Activated CD4-positive, alpha-beta T cell treated with anti-CD3 and anti-CD28 coated beads, Interleukin-2, amount 50 U/mL, for 1 hour (primary cell): ENCODE measurements around the gene INMT.

Experiments
- DNase-seq: peaks from one replicate; pipeline ENCODE4 v3.0.0-alpha.2; 2020

INMT gene

GRCh38 chr7:30754315-30754877 is 2.5 kb downstream of the INMT start:
- no peak for DNase-seq

DNA sequence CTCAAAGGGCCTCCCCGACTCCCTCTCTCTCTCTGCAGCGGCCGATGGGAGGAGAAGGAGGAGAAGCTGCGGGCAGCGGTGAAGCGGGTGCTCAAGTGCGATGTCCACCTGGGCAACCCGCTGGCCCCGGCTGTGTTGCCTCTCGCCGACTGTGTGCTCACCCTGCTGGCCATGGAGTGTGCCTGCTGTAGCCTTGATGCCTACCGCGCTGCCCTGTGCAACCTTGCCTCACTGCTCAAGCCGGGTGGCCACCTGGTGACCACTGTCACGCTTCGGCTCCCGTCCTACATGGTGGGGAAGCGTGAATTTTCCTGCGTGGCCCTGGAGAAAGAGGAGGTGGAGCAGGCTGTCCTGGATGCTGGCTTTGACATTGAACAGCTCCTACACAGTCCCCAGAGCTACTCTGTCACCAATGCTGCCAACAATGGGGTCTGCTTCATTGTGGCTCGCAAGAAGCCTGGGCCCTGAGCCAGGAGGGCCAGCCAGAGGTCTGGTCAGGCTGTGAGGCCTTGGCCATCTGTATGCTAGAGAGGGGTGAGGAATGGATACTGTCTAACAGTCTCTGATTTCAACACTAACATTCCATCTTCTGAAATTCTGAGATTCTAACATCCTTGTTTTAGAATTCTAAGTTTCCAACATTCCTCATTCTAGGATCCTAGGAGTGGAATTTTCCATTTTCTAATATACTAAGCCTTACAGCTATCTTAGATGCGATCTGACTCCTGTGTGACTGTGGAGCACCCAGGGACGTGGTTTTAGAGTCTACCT is 3.6 kb downstream of the INMT start:
- no peak for DNase-seq

DNA sequence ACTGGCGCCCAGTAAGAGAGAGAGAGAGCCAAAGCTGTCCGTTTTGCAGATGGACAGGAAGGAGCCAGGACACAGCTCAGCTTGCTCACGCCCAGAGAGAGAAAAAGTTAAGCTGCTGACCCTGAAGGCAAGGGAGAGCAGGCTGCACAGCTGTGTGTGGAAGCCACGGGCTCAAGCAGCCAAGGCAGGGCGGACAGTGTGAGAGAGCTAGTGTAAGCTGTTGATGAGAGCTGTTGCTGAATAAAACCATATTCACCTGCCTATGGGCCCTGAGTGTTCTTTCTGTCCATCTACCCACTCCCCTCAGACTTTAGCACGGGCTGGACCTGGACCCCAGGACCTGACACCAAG is 5.4 kb downstream of the INMT start:
- DNase-seq: no peak

GRCh38 chr7:30760514-30761213 is 8.7 kb downstream of the INMT start:
- no peak for DNase-seq

DNA sequence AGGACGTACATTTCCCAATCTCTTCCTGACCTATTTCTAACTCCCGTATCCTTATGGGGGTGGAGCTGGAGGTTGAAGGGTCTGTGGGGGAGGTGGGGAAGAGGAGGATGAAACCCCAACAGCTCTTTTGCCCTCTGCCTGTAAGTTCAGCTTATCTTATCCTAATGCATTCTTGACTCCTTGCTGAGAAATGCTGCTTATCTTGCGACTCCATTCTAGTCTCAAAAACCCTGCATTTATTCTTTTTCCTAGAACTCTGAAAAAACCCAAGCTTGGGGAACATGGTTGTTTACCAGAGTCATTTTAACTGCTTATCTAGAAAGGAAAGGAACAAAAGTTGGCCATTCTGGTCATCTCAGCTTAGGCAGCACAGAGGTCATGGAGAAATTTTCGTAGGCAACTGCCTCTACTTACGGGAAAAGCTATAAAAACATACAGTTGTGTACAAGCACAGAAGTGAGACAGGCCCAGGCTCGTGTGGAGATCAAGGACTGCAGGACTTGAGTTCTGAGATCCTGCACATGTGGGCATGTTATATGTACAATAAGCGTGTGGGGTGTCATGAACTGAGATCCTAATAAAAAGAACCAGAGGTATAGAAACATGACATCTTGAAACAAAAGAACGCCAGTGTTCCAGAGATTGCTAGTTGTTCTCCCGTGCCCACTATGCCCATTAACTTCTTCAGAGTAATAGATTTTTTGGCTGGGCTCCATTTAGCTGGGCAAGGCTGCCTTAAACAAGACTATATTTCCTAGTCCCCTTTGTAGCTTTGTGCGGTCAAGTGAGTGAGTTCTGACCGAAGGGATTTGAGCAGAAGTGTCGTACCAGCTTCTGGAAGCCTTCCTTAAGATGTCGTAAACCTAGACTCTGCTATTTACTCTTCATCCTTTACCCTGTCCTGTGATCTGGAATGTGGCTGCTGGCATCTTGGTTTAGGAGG is 9.6 kb downstream of the INMT start:
- DNase-seq: no peak

DNA sequence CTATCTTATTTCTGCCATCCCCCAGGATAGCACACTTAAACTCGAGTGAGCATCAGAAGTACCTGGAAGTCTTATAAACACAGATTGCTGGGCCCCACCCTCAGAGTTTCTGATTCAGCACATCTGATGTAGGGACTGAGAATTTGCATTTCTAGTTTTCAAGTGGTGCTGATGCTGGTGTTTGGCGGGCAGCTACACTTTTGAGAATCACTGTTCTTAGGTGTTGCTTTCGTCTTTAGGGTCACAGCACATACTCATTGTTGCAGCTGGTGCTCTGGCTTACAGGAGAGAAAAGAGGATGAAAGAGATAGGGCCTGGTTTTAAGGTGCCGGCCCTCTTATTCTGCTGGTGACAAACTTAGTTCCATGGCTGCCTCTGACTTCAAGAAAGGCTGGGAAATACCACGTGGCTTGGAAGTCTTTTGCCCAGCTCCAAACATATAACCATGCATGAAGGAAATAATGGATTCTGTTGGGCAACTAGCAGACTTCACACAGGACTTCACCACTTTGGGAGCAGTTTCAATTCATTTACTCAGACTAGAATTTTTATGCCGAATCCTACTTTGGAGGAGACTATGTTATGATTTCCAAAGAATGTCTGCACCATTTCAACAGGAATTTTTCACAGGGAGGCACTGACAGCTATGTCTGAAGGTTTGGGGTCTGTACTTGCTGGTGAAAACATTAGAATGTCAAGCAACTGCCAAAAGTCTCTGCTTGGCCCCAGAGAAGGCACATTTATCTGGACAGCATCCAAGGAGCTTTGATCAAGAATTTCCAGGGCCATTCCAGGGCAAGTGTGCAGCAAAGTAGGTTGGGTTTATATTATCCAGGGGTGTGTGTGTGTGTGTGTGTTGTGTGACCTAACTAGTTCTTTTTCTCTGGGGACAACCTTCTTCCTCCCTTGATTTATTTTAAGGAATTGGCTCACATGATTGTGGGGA is 12.4 kb downstream of the INMT start:
- DNase-seq: no peak

- DNase-seq: no peak
Observed at GRCh38 chr7:30765408-30765807, 13.5 kb downstream of the INMT start.

- no peak for DNase-seq
Observed at GRCh38 chr7:30770845-30771173, 18.9 kb downstream of the INMT start.

DNA sequence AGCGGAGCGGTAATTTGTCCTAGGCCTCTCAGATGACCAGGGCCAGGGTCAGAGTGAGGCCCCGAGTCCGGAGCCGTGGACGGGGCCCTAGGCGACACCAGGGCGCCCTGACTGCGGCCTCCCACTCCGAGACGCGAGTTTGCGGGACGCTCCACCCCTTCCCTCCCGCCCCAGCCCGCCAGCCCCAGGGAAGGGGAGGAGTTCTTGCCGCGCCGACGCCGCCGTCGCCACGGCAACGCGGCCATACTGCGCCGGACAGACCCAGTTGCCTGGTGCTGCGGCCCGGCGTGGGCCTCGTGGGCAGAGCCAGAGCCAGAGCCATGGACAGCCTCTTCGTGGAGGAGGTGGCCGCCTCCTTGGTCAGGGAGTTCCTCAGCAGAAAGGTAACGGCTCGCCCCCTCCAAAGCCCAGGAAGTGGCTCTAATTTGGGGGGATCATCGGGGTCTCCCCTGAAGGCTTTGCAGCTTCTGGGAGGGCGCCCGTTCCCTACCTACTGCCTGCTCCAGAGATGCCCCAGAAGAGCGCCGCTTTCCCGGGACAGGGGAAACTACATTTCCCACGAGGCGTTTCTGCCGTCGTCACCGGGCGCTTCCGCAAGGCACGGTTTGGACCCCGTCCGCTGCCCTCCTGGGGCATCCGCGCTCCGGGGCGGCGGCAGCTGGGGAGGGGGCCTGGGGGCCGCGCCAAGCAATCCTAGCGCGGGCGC is 19.4 kb downstream of the INMT start, which contains the start of gene MINDY4:
Gene MINDY4, plus strand, starts transcription at position 244 of the 706 bp plus-strand sequence. Its CDS starts 77 bp downstream, at position 321.
- DNase-seq: peak; percentile 56

DNA sequence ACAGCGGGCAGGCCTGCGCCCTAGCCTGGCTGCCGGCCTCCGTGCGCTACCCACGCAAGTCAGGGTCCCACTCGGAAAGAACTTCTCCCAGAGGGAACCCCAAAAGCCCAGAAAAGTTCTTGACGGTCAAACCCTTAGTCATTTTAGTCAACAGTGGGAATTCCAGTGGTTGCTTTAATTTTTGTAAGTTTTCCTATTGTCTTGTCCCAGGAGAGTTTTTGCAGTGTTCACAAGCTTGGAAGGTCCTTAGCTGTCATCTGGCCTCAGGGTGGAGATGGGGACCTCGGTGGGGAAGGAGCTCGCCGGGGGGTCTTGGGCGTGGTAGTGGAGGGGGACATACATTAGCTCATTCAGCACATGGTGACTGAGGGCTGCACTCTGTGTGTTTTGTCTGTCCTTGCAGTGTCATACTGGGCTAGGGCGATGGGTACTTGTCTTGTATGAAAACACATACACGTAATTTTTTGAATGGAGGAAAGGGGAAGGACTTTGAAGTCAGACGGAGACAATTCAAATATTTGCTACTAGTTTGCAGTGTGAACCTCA is 20.0 kb downstream of the INMT start:
- no peak for DNase-seq

DNA sequence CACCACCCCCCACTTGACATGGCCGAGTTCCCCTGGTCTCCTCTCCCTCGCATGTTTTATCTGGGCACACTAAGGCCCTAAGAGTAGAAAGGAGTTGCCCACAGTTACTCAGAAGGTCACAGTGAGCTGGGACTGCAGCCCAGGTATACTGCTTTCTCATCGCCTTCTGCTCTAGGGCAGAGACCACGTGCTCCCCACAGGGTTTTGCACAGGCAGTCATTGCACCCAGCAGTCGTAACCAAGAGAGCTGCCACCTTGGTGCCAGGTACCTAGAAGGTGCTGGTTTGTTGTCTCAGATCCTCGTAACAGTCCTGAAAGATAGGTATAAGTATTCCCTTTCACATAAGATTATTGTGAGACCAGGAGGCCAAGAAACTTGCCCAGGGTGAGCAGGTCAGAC is 21.0 kb downstream of the INMT start:
- DNase-seq: no peak

DNA sequence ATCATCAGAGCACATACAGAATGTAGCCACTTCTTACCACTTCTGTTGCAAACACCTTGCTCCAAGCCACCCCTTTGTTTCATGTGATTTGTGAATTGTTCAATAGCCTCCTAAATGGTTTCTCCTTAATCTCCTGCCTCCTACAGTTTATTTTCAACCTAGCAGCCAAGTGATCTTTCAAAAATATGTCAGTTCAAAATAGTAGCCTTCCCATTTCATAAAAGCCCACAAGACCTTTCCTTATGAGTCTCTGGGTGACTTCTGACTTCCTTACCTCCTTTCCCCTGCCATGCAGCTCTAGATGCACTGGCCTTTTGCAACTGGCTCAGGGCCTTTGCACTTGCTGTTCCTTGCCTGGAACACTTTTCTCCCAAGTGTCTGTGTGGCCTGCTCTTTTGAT is 24.1 kb downstream of the INMT start:
- no peak for DNase-seq

- no peak for DNase-seq
Observed at GRCh38 chr7:30776971-30777370, 25.0 kb downstream of the INMT start.

DNA sequence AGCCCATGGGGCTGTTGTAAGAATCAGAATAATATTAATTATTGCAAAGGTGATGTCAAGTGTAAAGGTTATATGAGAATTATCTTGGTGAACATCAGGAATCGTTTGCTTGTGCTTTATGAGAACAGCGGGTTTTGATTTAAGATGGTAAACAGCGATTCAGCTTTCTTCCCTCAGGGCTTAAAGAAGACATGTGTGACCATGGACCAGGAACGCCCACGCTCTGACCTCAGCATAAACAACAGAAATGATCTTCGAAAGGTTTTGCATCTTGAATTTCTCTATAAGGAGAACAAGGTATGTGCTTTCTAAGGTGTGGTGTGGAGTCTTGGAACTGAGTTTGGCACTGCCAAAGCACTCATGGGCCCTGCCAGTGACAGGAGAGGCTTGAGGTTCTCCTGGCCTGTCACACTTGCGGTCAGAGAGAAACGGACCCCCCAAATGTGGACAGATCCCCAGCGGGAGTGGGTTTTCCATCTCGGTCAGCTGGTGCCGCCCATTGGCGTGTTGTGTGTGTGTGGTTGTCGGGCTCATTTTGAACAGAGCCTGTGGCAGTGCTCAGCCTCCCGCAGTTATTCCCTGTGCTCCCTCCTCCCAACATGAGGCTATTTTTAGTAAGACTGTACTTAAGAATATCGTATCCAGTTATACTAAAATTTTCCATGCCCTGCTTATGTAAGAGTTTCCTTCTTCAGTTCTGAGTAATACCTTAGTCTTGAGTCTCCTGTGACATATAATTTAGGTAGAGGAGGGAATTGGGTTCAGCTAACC is 26.5 kb downstream of the INMT start:
- no peak for DNase-seq

DNA sequence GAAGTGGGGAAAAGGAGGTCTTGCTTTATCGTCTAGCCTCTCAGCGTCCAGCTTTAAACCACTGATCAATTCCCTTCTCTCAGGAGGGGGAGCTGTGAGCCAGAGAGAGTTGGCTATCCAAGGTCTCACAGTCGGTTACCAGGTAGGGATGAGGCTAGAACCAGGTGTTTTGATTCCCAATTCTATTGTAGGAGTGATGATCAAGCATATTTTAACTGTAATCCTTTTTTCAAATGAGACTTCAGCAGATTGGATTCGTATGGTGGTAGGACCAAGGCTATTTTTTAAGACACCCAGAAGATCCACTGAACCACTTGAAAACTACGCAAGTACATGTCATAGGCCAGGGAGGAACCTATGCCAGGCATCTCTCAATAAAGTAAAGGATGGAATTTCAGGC is 27.6 kb downstream of the INMT start:
- DNase-seq: no peak

GRCh38 chr7:30780941-30781340 is 29.0 kb downstream of the INMT start:
- no peak for DNase-seq

DNA sequence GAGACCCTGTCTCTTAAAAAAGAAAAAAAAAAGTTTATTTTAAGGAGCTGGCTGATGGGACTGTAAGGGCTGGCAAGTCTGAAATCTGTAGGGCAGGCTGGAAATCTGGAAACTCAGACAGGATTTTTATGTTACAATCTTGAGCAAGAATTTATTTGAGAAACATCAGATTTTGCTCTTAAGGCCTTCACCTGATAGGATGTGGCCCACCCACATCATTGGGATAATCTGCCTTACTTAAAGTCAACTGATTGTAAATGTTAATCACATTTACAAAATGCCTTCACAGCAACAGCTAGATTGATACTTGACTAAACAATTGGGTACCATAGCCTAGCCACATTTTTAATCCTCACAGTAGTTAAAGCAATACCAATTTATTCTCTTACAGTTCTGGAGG is 30.8 kb downstream of the INMT start:
- no peak for DNase-seq

- DNase-seq: no peak
Observed at GRCh38 chr7:30785786-30786185, 33.9 kb downstream of the INMT start.

DNA sequence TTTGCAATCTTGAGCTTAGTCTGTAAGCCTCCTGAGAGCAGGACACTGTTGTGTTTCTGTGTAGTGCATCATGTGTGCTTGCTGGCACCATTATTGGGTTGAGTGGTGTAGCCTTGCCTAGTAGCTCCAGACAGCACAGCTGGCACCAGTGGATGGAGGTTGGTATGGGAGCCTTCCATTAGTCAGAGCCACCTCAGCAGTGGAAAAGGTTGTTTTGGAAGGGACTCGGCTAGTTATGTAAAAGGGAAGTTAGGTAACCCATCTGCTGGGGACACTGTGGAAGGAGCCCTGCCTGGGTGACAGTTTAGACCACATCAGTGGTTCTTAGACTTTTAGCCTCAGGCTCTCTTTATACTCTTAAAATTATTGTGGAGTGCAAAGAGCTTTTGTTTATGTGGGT is 35.6 kb downstream of the INMT start:
- no peak for DNase-seq

DNA sequence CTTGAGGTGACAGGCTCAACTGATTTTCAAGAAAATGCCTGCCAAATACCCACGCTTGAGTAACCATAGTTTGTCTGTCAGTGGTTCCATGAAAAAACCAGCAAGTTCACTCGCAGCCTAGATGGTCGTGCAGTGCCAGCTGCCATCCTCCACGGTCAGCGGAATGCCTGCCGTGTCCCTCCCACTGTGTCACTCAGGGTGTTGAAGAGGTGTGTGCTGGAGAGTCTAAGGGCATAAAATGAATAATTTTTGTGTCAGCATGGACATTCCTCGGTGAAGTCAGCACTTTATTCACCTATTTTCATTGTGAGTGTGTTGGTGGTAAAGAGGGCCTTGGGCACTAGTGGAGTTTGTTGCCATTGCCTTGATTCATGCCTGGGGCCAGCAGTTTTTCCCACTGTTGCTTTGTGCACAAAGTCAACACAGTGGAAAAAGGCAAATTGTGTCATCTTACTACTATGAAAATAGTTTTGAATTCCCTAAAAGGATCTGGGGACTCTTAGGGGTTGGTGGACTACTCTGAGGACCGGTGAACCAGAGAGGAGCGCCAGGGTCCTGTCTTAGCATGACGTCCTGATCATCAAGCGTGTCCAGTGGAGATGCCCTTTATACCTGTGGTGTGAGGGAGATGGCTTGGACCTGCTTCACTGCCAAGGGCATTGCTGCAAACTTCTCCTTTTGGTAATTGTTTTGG is 36.9 kb downstream of the INMT start:
- DNase-seq: no peak
